ENCODE data around the gene TIMM22. TPM values are rescaled to one million over a fixed set of nuclear protein-coding genes. Genes with fewer than 3 reads are reported as not detected.

TIMM22 gene
- total RNA-seq, 1 experiment from 2014 or later, result 17.7 TPM

DNA sequence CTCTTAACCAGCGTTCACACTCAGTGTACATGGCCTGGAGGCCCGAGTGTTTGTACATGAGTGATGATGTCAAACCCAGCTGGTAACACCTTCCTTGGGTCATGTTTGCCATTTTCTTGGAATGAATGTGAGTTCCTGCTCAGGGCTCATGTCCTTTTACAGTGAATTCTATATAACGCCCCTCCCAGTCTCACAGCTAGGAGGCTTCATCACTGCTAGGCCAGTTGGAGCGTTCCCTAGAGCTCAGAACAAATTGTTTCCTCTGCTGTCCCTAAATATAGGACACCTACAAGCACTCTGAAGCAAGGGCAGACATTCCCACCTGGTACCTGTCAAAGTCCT lies 5.5 kb downstream of the TIMM22 start:
- no peaks in the 10 kb centered on the region for H3F3A ChIP-seq (ENCODE audit: low read length, unreplicated experiment)
- H2AFZ ChIP-seq (ENCODE audit: low read length), result no peak overlapping the region
- peaks cover 20% of the 10 kb centered on the region for H3K79me2 ChIP-seq (ENCODE audit: low read length)
- ATAC-seq (no peak), DNase-seq (no peak)
- no peak overlapping the region for H3K4me3 ChIP-seq (ENCODE audit: low read length)
- BruUV-seq (replicated peaks), result no TSS peak
- no peaks in the 10 kb centered on the region for H4K20me1 ChIP-seq (ENCODE audit: low read length)
- H3K27ac ChIP-seq (ENCODE audit: low read length), result no peak overlapping the region
- no peaks in the 10 kb centered on the region for H3K9me3 ChIP-seq (ENCODE audit: low read length)
- peaks cover 22% of the 10 kb centered on the region; the same call in 1 of the 2 replicates for H3K36me3 ChIP-seq (ENCODE audit: low read depth, low read length)
- TF ChIP-seq EZH2 (IDR thresholded peaks at IDR 0.05; ENCODE audit: low read length, unreplicated experiment), result no peak
- TF ChIP-seq, protein P1, sequence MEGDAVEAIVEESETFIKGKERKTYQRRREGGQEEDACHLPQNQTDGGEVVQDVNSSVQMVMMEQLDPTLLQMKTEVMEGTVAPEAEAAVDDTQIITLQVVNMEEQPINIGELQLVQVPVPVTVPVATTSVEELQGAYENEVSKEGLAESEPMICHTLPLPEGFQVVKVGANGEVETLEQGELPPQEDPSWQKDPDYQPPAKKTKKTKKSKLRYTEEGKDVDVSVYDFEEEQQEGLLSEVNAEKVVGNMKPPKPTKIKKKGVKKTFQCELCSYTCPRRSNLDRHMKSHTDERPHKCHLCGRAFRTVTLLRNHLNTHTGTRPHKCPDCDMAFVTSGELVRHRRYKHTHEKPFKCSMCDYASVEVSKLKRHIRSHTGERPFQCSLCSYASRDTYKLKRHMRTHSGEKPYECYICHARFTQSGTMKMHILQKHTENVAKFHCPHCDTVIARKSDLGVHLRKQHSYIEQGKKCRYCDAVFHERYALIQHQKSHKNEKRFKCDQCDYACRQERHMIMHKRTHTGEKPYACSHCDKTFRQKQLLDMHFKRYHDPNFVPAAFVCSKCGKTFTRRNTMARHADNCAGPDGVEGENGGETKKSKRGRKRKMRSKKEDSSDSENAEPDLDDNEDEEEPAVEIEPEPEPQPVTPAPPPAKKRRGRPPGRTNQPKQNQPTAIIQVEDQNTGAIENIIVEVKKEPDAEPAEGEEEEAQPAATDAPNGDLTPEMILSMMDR (conservative IDR thresholded peaks at IDR 0.05; ENCODE audit: low read depth, low read length), result no peak
- no peak for TF ChIP-seq EZH2phosphoT487 (IDR thresholded peaks at IDR 0.05; ENCODE audit: borderline replicate concordance, low read length)
- CTCF ChIA-PET, result interaction anchor here (0.5 kb wide), 1 partner anchor 22 kb away, joined by 3 read pairs; no protein-coding TSS in a partner anchor
- H3K9me2 ChIP-seq (replicated peaks; ENCODE audit: low read length), result no peaks in the 10 kb centered on the region
- no peaks in the 10 kb centered on the region for H3K27me3 ChIP-seq (ENCODE audit: low read length)
- intact Hi-C loops (cut with micrococcal nuclease), result no loop called here
- no peak overlapping the region for H3K4me2 ChIP-seq (ENCODE audit: low read length)
- no peak overlapping the region for H3K9ac ChIP-seq (ENCODE audit: low read length)
- POLR2A ChIA-PET (ENCODE audit: unreplicated experiment), result no interaction called here
- peaks cover 12% of the 10 kb centered on the region for H3K4me1 ChIP-seq (ENCODE audit: insufficient read depth, low read length)

DNA sequence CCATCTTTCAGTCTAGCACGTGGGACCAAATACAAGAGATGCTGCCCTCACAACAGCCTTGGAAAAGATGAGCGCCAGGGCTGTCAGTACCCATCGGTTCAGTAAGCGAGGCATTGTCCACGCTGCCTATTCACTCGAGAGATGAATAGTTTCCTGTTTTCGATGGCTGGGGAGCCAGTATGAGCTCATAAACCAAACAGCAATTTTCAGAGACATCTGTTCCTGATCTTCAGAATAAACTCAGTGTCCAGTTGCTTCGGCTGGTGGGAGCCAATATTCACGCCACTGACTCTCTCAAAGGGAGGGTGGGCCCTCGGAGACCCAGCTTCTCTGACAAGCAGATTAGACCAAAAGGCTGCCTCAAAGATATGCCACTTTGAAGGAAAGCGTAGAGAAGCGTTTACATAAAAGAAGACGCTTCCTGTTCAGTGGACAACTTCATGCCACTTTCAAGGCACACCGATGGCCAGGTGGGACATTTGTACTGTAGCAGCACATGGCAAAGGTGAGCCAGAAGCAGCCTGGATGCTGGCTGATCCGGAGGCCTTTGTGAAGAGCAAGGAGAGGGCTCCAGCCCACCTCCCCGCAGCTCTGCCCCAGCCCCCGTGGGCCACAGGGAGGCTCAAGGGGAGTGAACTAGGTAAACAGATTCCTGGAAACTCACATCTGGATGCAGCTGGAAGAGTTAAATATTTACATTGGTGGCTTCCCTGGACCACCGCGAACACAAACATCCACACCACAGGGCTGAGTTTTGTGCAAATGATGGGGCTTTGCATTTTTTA lies 6.0 kb downstream of the TIMM22 start:
- Histone ChIP-seq H3K36me3 (ENCODE audit: low read depth, low read length) (peaks cover 22% of the 10 kb centered on the region; the same call in 1 of the 2 replicates), H3K4me1 (ENCODE audit: insufficient read depth, low read length) (peaks cover 10% of the 10 kb centered on the region), H3K9ac (ENCODE audit: low read length) (no peak overlapping the region), H3K4me3 (ENCODE audit: low read length) (no peak overlapping the region), H3K4me2 (ENCODE audit: low read length) (no peak overlapping the region), H3K27ac (ENCODE audit: low read length) (no peak overlapping the region), H3F3A (ENCODE audit: low read length, unreplicated experiment) (no peaks in the 10 kb centered on the region), H4K20me1 (ENCODE audit: low read length) (no peaks in the 10 kb centered on the region), H2AFZ (ENCODE audit: low read length) (no peak overlapping the region), H3K9me3 (ENCODE audit: low read length) (no peaks in the 10 kb centered on the region), H3K79me2 (ENCODE audit: low read length) (peaks cover 15% of the 10 kb centered on the region), H3K27me3 (ENCODE audit: low read length) (no peaks in the 10 kb centered on the region), H3K9me2 (replicated peaks; ENCODE audit: low read length) (no peaks in the 10 kb centered on the region)
- DNase-seq (no peak), ATAC-seq (no peak)
- ChIA-PET CTCF (interaction anchor here (0.5 kb wide), 1 partner anchor 23 kb away, joined by 3 read pairs; no protein-coding TSS in a partner anchor), POLR2A (ENCODE audit: unreplicated experiment) (no interaction called here)
- intact Hi-C loops (cut with micrococcal nuclease), result no loop called here
- no TSS peak for BruUV-seq (replicated peaks)
- no peak for TF ChIP-seq EZH2 (IDR thresholded peaks at IDR 0.05; ENCODE audit: low read length, unreplicated experiment)
- TF ChIP-seq EZH2phosphoT487 (IDR thresholded peaks at IDR 0.05; ENCODE audit: borderline replicate concordance, low read length), result no peak
- TF ChIP-seq, protein P1 (conservative IDR thresholded peaks at IDR 0.05; ENCODE audit: low read depth, low read length), result no peak

DNA sequence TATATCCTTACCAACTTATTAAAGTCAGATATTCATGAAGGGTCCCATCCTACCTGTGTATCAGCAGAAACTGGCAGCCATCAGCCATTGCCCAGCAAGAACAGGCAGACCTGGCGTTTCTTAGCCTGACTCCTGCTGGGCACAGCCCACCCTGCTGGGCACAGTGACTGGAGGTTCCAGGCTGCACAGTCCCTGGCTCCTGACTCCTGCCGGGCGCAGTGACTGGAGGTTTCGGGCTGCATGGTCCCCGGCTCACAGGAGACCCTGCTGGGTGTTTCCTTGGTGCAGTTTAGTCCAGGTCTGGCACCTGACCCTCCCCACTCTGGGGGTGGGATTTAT lies 6.7 kb downstream of the TIMM22 start:
- H3K36me3 ChIP-seq (ENCODE audit: low read depth, low read length), result peaks cover 22% of the 10 kb centered on the region; the same call in 1 of the 2 replicates

More for the DNA sequence above, 6.7 kb downstream of the TIMM22 start:
- no peak; the same call in 1 of the 2 replicates for ATAC-seq
- Histone ChIP-seq H3K27me3 (ENCODE audit: low read length) (no peaks in the 10 kb centered on the region), H3K9me3 (ENCODE audit: low read length) (no peaks in the 10 kb centered on the region), H3F3A (ENCODE audit: low read length, unreplicated experiment) (no peaks in the 10 kb centered on the region), H3K4me2 (ENCODE audit: low read length) (no peak overlapping the region), H3K27ac (ENCODE audit: low read length) (no peak overlapping the region), H3K79me2 (ENCODE audit: low read length) (peaks cover 8% of the 10 kb centered on the region), H4K20me1 (ENCODE audit: low read length) (no peaks in the 10 kb centered on the region), H3K9ac (ENCODE audit: low read length) (no peak overlapping the region), H2AFZ (ENCODE audit: low read length) (no peak overlapping the region), H3K4me3 (ENCODE audit: low read length) (no peak overlapping the region), H3K9me2 (replicated peaks; ENCODE audit: low read length) (no peaks in the 10 kb centered on the region), H3K4me1 (ENCODE audit: insufficient read depth, low read length) (0 out of 2 replicates have a peak, but pooled peaks cover 4% of the 10 kb centered on the region)
- CTCF ChIA-PET, result no interaction called here
- BruUV-seq (replicated peaks), result no TSS peak
- intact Hi-C loops (cut with micrococcal nuclease), result no loop called here
- TF ChIP-seq, protein P1 (conservative IDR thresholded peaks at IDR 0.05; ENCODE audit: low read depth, low read length), result no peak
- TF ChIP-seq EZH2 (IDR thresholded peaks at IDR 0.05; ENCODE audit: low read length, unreplicated experiment) (no peak), EZH2phosphoT487 (IDR thresholded peaks at IDR 0.05; ENCODE audit: borderline replicate concordance, low read length) (no peak)
- no peak for DNase-seq
- POLR2A ChIA-PET (ENCODE audit: unreplicated experiment), result no interaction called here
